Peyer's patch (tissue), 4 donors: ENCODE results near the gene EIPR1. TPM values are rescaled to one million over a fixed set of nuclear protein-coding genes. Genes with fewer than 3 reads are reported as not detected.

ENCODE experiments used
- DNase-seq, 3 donors: peaks; one replicate each; pipeline ENCODE4 v3.0.0-alpha.2; 2017 to 2019
- H3K27ac ChIP-seq, 4 donors: fragments of 200-600 bp; sonication (generic); one replicate each; pipeline ENCODE4 v1.5.1; 2016 to 2019
- H3K27me3 ChIP-seq, 2 donors: fragments of 200-600 bp; sonication (generic); one replicate each; pipeline ENCODE4 v1.5.1; 2019
- H3K36me3 ChIP-seq, 3 donors: fragments of 200-600 bp; sonication (generic); one replicate each; pipeline ENCODE4 v1.5.1; 2016 to 2019
- H3K4me1 ChIP-seq, 4 donors: fragments of 200-600 bp; sonication (generic); one replicate each; pipeline ENCODE4 v1.5.1; 2016 to 2019
- H3K4me3 ChIP-seq, 4 donors: fragments of 200-600 bp; sonication (generic); 1 replicate in 3 of 4; 2 replicates in 1 of 4; pipeline ENCODE4 v1.5.1; 2016 to 2019; ENCODE audit warnings: mild to moderate bottlenecking in 1 of 4
- H3K9me3 ChIP-seq, 4 donors: fragments of 200-600 bp; sonication (generic); one replicate each; pipeline ENCODE4 v1.5.1; 2016 to 2019; ENCODE audit warnings: mild to moderate bottlenecking in 1 of 4
- CTCF ChIP-seq, 6 experiments: fragments of 450-650 bp in 4 of 6; fragments of 200-600 bp in 2 of 6; sonication (generic) in 1 of 6; IDR thresholded peaks; one replicate each; pipeline ENCODE4 v1.5.1; 2017 to 2019; ENCODE audit warnings: antibody characterized with exemption in 6 of 6, mild to moderate bottlenecking in 3 of 6, moderate library complexity in 1 of 6
- POLR2A ChIP-seq, 2 donors: fragments of 450-650 bp; IDR thresholded peaks; one replicate each; pipeline ENCODE4 v1.5.1; 2017; ENCODE audit warnings: antibody characterized with exemption in 2 of 2, mild to moderate bottlenecking in 2 of 2, moderate library complexity in 2 of 2
- total RNA-seq, 4 donors: library from RNA; depleted of rRNA; stranded (reverse); fragments of >200 nt; gene quantifications; one replicate each; pipeline ENCODE4 v1.1.0, GENCODE V29; 2016

The EIPR1 gene
- total RNA-seq, 4 donors from 2014 or later, result 23.4 to 94.1 (median 36.2) TPM

- TF ChIP-seq POLR2A (IDR thresholded peaks at IDR 0.05) (no peak), CTCF (IDR thresholded peaks at IDR 0.05) (no peak)
- Histone ChIP-seq H3K27ac (no peak overlapping the region), H3K36me3 (peaks cover 0 to 9% (median 0%) of the 10 kb centered on the region in 3 donors), H3K4me1 (no peaks in the 10 kb centered on the region), H3K9me3 (no peaks in the 10 kb centered on the region), H3K27me3 (no peaks in the 10 kb centered on the region), H3K4me3 (no peak overlapping the region)
- no peak for DNase-seq
Measured at GRCh38 chr2:3317871-3318590, 59.6 kb downstream of the EIPR1 start.

- TF ChIP-seq CTCF (IDR thresholded peaks at IDR 0.05), result no peak
- no peak for TF ChIP-seq POLR2A (IDR thresholded peaks at IDR 0.05)
- H3K4me1 ChIP-seq, result no peaks in the 10 kb centered on the region
- no peaks in the 10 kb centered on the region for H3K27me3 ChIP-seq
- DNase-seq, result no peak
- H3K36me3 ChIP-seq, result peaks cover 0 to 9% (median 0%) of the 10 kb centered on the region in 3 donors
- no peaks in the 10 kb centered on the region for H3K9me3 ChIP-seq
- H3K4me3 ChIP-seq, result no peak overlapping the region
- H3K27ac ChIP-seq, result no peak overlapping the region
Measured at GRCh38 chr2:3317277-3317685, 60.3 kb downstream of the EIPR1 start.

GRCh38 chr2:3316456-3317276, 61.0 kb downstream of the EIPR1 start:
- TF ChIP-seq CTCF (IDR thresholded peaks at IDR 0.05), result no peak
- no peak for TF ChIP-seq POLR2A (IDR thresholded peaks at IDR 0.05)
- H3K27ac ChIP-seq, result no peak overlapping the region
- no peaks in the 10 kb centered on the region for H3K27me3 ChIP-seq
- no peaks in the 10 kb centered on the region for H3K9me3 ChIP-seq
- H3K36me3 ChIP-seq, result peaks cover 0 to 9% (median 0%) of the 10 kb centered on the region in 3 donors
- no peaks in the 10 kb centered on the region for H3K4me1 ChIP-seq
- no peak overlapping the region for H3K4me3 ChIP-seq
- no peak for DNase-seq

GRCh38 chr2:3314626-3315025, 63.0 kb downstream of the EIPR1 start:
- H3K4me1 ChIP-seq, result no peaks in the 10 kb centered on the region
- H3K36me3 ChIP-seq, result peaks cover 0 to 5% (median 0%) of the 10 kb centered on the region in 3 donors
- H3K9me3 ChIP-seq, result no peaks in the 10 kb centered on the region
- H3K27ac ChIP-seq, result no peak overlapping the region
- no peaks in the 10 kb centered on the region for H3K27me3 ChIP-seq
- DNase-seq, result no peak
- no peak overlapping the region for H3K4me3 ChIP-seq
- no peak for TF ChIP-seq CTCF (IDR thresholded peaks at IDR 0.05)
- no peak for TF ChIP-seq POLR2A (IDR thresholded peaks at IDR 0.05)

GRCh38 chr2:3313781-3314375, 63.7 kb downstream of the EIPR1 start:
- no peaks in the 10 kb centered on the region for H3K27me3 ChIP-seq
- H3K4me1 ChIP-seq, result no peaks in the 10 kb centered on the region
- no peak for DNase-seq
- H3K4me3 ChIP-seq, result no peak overlapping the region
- H3K9me3 ChIP-seq, result no peaks in the 10 kb centered on the region
- peaks cover 0 to 5% (median 0%) of the 10 kb centered on the region in 3 donors for H3K36me3 ChIP-seq
- TF ChIP-seq POLR2A (IDR thresholded peaks at IDR 0.05) (no peak), CTCF (IDR thresholded peaks at IDR 0.05) (no peak)
- H3K27ac ChIP-seq, result no peak overlapping the region
